NB4 (cell line): Measurements from ENCODE around the gene TALDO1.

Experiments
- CTCF ChIP-seq: IDR thresholded peaks from one replicate; pipeline ENCODE4 v1.5.1; 2012; ENCODE audit warnings: low read depth, low read length
- MAX ChIP-seq: IDR thresholded peaks from 2 replicates; pipeline ENCODE4 v1.6.1; 2011; ENCODE audit warnings: low read depth, low read length
- MYC ChIP-seq: IDR thresholded peaks from 2 replicates; pipeline ENCODE4 v1.6.1; 2011; ENCODE audit warnings: low read depth, low read length
- POLR2A ChIP-seq: IDR thresholded peaks from 2 replicates; pipeline ENCODE4 v1.6.1; 2011; ENCODE audit warnings: mild to moderate bottlenecking; ENCODE audit not compliant: insufficient read length; ENCODE audit errors: extremely low read depth

GRCh38 chr11:706957-707816 is 40.1 kb upstream of the TALDO1 start:
- no peak for TF ChIP-seq CTCF
- TF ChIP-seq POLR2A: no peak
- TF ChIP-seq MYC: no peak
- no peak for TF ChIP-seq MAX
